DND-41 (cell line): ENCODE data around the gene ACSL1.

ENCODE experiments used
- EZH2 ChIP-seq: IDR thresholded peaks from 3 replicates; pipeline ENCODE4 v1.6.1; 2012; ENCODE audit warnings: borderline replicate concordance, low read depth, mild to moderate bottlenecking, moderate library complexity, low read length, inconsistent platforms; ENCODE audit not compliant: severe bottlenecking
- TF ChIP-seq, protein P1 (sequence below): IDR thresholded peaks from 2 replicates; pipeline ENCODE4 v1.5.1; 2012; ENCODE audit warnings: borderline replicate concordance, low read length, moderate library complexity, mild to moderate bottlenecking; ENCODE audit not compliant: poor library complexity, severe bottlenecking; ENCODE audit errors: extremely low read depth

DNA sequence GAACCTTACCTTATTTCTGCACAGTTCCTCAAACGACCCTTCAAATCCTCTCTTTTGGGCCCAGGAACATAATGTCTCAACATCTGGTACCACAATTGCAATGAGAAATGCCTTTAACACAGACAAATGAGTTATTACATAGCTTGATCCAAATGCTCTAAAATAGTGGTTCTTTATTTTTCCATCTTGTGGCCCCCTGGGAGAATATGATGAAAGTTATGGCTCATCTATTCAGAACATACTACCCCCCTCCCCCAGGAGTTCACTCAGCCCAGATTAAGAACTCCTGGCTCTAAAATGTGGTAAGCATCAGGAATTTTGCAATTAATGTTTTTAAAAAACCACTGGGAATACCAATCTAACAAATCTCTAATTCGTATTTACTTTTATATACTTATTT is 68.0 kb downstream of the ACSL1 start:
- TF ChIP-seq, protein P1, sequence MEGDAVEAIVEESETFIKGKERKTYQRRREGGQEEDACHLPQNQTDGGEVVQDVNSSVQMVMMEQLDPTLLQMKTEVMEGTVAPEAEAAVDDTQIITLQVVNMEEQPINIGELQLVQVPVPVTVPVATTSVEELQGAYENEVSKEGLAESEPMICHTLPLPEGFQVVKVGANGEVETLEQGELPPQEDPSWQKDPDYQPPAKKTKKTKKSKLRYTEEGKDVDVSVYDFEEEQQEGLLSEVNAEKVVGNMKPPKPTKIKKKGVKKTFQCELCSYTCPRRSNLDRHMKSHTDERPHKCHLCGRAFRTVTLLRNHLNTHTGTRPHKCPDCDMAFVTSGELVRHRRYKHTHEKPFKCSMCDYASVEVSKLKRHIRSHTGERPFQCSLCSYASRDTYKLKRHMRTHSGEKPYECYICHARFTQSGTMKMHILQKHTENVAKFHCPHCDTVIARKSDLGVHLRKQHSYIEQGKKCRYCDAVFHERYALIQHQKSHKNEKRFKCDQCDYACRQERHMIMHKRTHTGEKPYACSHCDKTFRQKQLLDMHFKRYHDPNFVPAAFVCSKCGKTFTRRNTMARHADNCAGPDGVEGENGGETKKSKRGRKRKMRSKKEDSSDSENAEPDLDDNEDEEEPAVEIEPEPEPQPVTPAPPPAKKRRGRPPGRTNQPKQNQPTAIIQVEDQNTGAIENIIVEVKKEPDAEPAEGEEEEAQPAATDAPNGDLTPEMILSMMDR: no peak
- TF ChIP-seq EZH2: no peak
